GM10248 (cell line): ENCODE data around the gene ATG2B.

Source experiments
- CTCF ChIA-PET: fragments of 300-600 bp; sonication (Branson Sonifier 250); formaldehyde crosslinking; extraction: SDS; loops from one replicate; lab custom pipeline; 2021; ENCODE audit warnings: antibody characterized with exemption; lab: Yijun Ruan, JAX
- POLR2A ChIA-PET: fragments of 350-650 bp; sonication (Branson Sonifier 250); formaldehyde crosslinking; extraction: SDS; loops from one replicate; lab custom pipeline; 2020; ENCODE audit warnings: antibody characterized with exemption; lab: Yijun Ruan, JAX
- DNase-seq: peaks from one replicate; pipeline ENCODE4 v3.0.0; 2012; ENCODE audit errors: extremely low spot score
- TF ChIP-seq, protein P1 (sequence below): IDR thresholded peaks from 2 replicates; pipeline ENCODE4 v1.5.1; 2012; ENCODE audit warnings: mild to moderate bottlenecking, low read depth; ENCODE audit errors: extremely low read depth, missing control alignments, control extremely low read depth

Gene ATG2B

DNA sequence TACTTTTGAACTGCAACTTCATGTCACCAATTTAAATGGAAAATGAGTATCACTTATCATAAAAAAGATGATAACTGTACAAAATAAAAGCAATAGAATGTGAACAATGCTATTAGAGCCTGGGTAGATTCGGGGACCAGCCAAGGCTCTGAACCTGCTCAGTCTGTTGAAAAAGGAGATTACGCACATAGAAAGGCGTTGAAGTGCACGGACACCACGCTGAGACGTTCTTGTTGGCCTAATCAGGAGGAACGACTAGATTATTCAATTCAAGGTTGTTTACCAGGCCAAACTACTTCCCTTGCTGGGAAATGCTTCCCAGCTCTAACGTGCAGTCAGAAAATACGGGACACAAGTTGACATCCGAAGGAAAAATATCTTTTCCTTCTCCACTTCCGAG, 130.6 kb downstream of the ATG2B start:
- TF ChIP-seq, protein P1, sequence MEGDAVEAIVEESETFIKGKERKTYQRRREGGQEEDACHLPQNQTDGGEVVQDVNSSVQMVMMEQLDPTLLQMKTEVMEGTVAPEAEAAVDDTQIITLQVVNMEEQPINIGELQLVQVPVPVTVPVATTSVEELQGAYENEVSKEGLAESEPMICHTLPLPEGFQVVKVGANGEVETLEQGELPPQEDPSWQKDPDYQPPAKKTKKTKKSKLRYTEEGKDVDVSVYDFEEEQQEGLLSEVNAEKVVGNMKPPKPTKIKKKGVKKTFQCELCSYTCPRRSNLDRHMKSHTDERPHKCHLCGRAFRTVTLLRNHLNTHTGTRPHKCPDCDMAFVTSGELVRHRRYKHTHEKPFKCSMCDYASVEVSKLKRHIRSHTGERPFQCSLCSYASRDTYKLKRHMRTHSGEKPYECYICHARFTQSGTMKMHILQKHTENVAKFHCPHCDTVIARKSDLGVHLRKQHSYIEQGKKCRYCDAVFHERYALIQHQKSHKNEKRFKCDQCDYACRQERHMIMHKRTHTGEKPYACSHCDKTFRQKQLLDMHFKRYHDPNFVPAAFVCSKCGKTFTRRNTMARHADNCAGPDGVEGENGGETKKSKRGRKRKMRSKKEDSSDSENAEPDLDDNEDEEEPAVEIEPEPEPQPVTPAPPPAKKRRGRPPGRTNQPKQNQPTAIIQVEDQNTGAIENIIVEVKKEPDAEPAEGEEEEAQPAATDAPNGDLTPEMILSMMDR, result no peak
- DNase-seq, result no peak
- CTCF ChIA-PET, result interaction anchor here (1.0 kb wide), 1 partner anchor 12 kb away, joined by 3 read pairs; no protein-coding TSS in a partner anchor
- POLR2A ChIA-PET, result no interaction called here

DNA sequence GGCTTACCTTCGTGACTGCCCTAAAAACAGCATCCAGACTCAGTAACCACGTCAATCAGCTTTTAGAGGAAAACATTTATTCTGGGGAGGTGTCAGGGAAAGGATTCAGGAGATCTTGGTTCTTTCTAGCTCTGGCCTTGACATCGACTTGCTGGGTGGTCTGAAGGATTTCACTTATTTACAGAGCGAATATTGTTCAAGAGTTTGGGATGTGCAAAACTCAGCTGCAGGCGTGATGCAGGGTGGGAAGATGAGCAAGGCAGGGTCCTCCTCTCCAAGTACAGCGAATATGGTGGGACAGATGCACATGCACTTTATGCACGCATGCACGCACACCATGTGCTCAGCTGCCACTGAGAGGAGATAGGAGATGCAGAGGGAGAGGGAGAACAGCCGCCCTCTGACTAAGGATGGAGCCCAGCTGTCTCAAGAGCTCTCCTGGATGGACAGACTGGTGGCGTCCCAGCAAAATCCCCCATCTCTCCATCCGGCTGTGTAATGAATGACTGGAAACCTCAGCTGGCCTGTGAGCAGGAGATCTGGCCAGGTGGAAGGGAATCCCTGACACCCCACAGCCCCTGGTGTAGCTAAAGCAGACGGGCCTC, 131.5 kb downstream of the ATG2B start:
- no peak for DNase-seq
- TF ChIP-seq, protein P1, result no peak
- POLR2A ChIA-PET, result no interaction called here
- CTCF ChIA-PET, result interaction anchor here (1.0 to 1.3 kb wide), 2 partner anchors 9 to 11 kb away, joined by 3 read pairs; no protein-coding TSS in a partner anchor

DNA sequence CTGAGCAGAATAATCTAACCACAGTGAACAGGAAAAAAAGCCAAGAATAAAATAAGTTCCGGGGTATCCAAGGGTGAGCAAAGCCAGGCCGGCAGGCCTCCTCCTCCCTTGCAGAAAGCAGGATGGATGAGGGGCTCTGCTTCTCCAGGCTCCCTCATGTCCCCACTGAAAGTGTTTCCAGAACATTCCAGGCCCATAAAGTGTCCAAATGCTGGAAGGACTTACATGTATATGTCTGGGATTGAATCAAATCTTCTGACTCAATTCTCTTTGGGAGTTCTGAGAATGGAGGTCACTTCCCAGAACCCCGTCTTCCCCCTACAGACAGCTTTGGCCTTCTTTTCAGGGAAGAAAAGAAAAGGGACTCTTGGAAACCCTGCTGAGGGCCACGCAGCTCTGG, 132.1 kb downstream of the ATG2B start:
- no peak for DNase-seq
- ChIA-PET POLR2A (no interaction called here), CTCF (interaction anchor here (1.3 kb wide), 1 partner anchor 8 kb away, joined by 3 read pairs; no protein-coding TSS in a partner anchor)
- TF ChIP-seq, protein P1, result no peak

DNA sequence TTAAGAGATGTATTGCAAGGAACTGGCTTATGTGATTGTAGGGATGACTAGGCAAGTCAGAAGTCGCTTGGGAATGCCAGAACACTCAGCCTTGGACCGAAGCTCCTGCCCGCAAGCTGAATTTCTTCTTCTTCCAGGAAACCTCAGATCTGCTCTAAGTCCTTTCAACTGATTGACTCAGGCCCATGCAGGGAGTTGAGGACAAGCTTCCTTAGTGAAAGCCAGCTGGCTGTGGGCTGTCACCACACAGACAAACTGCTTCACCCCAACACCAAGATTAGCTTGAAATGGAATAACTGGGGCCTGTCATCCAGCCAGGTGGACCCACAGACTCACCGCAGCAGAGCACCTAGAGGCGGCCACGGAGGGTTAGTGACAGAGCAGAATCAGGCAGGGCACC, 133.8 kb downstream of the ATG2B start:
- TF ChIP-seq, protein P1, result no peak
- no peak for DNase-seq
- POLR2A ChIA-PET, result no interaction called here
- CTCF ChIA-PET, result no interaction called here
